GM23338 (cell line): Measurements from ENCODE around the gene TRIO. TPM values are rescaled to one million over a fixed set of nuclear protein-coding genes. Genes with fewer than 3 reads are reported as not detected.

Source experiments
- ATAC-seq: fragments of 200-7000 bp; cut with Tn5 transposase; 3 replicates; pipeline ENCODE4 v1.9.1; 2020
- DNase-seq: peaks from one replicate; pipeline ENCODE4 v3.0.0-alpha.2; 2015; ENCODE audit warnings: low spot score
- H2AFZ ChIP-seq: fragments of 200-600 bp; sonication (generic); 2 replicates; pipeline ENCODE4 v1.8.0; 2016; ENCODE audit warnings: antibody characterized with exemption, mild to moderate bottlenecking, moderate library complexity
- H3F3A ChIP-seq: fragments of 200-600 bp; sonication (generic); replicated peaks from 2 replicates; pipeline ENCODE4 v1.8.0; 2017; ENCODE audit warnings: antibody characterized with exemption, mixed run types, low read depth
- H3K27ac ChIP-seq: fragments of 200-600 bp; sonication (generic); 2 replicates; pipeline ENCODE4 v1.6.1; 2016; ENCODE audit warnings: low read depth
- H3K27me3 ChIP-seq: fragments of 200-600 bp; sonication (generic); 2 replicates; pipeline ENCODE4 v1.8.0; 2016; ENCODE audit warnings: mild to moderate bottlenecking, mixed run types, moderate library complexity; ENCODE audit not compliant: insufficient read depth
- H3K36me3 ChIP-seq: fragments of 200-600 bp; sonication (generic); 2 replicates; pipeline ENCODE4 v1.8.0; 2016; ENCODE audit warnings: mild to moderate bottlenecking; ENCODE audit not compliant: insufficient read depth
- H3K4me1 ChIP-seq: fragments of 200-600 bp; sonication (generic); 2 replicates; pipeline ENCODE4 v1.8.0; 2016; ENCODE audit warnings: mild to moderate bottlenecking, moderate library complexity; ENCODE audit not compliant: insufficient read depth
- H3K4me2 ChIP-seq: fragments of 200-600 bp; sonication (generic); 2 replicates; pipeline ENCODE4 v1.7.1; 2017; ENCODE audit warnings: mixed run types
- H3K4me3 ChIP-seq: fragments of 200-600 bp; sonication (generic); 2 replicates; pipeline ENCODE4 v1.6.1; 2016; ENCODE audit warnings: mixed run types
- H3K79me2 ChIP-seq: fragments of 200-600 bp; sonication (generic); replicated peaks from 2 replicates; pipeline ENCODE4 v1.8.0; 2017; ENCODE audit warnings: mild to moderate bottlenecking; ENCODE audit not compliant: insufficient read depth
- H3K9me2 ChIP-seq: fragments of 200-600 bp; sonication (generic); 2 replicates; pipeline ENCODE4 v1.8.0; 2017; ENCODE audit not compliant: insufficient read depth
- H4K20me1 ChIP-seq: fragments of 200-600 bp; sonication (generic); replicated peaks from 2 replicates; pipeline ENCODE4 v1.8.0; 2017; ENCODE audit warnings: mild to moderate bottlenecking; ENCODE audit not compliant: insufficient read depth
- H3K27ac Mint-ChIP-seq: 2 replicates; pipeline ENCODE4 v1.8.0; 2020; ENCODE audit warnings: inconsistent platforms, mild to moderate bottlenecking, moderate library complexity, mixed read lengths
- H3K27me3 Mint-ChIP-seq: 3 replicates; pipeline ENCODE4 v1.8.0; 2022; ENCODE audit warnings: low read depth, mild to moderate bottlenecking, moderate library complexity, mixed read lengths, inconsistent platforms; ENCODE audit not compliant: insufficient read depth, poor library complexity
- H3K36me3 Mint-ChIP-seq: 3 replicates; pipeline ENCODE4 v1.8.0; 2021; ENCODE audit warnings: low read depth, mild to moderate bottlenecking, inconsistent platforms, moderate library complexity, mixed read lengths
- H3K4me1 Mint-ChIP-seq: 3 replicates; pipeline ENCODE4 v1.8.0; 2020; ENCODE audit warnings: mild to moderate bottlenecking, inconsistent platforms, mixed read lengths
- H3K4me3 Mint-ChIP-seq: 3 replicates; pipeline ENCODE4 v1.8.0; 2021; ENCODE audit warnings: moderate library complexity, mild to moderate bottlenecking, inconsistent platforms, mixed read lengths
- H3K9me3 Mint-ChIP-seq: 3 replicates; pipeline ENCODE4 v1.8.0; 2020; ENCODE audit warnings: moderate library complexity, mild to moderate bottlenecking, inconsistent platforms, mixed read lengths
- EZH2 ChIP-seq: fragments of 200-600 bp; sonication (generic); IDR thresholded peaks from one replicate; pipeline ENCODE4 v1.8.0; 2017; ENCODE audit warnings: antibody characterized with exemption, mild to moderate bottlenecking, low read depth; ENCODE audit not compliant: unreplicated experiment
- EZH2phosphoT487 ChIP-seq: fragments of 200-600 bp; sonication (generic); IDR thresholded peaks from one replicate; pipeline ENCODE4 v1.8.1; 2018; ENCODE audit warnings: antibody characterized with exemption; ENCODE audit not compliant: unreplicated experiment
- NANOG ChIP-seq: IDR thresholded peaks from 2 replicates; pipeline ENCODE4 v1.6.1; 2016; ENCODE audit warnings: antibody characterized with exemption, borderline replicate concordance
- POLR2AphosphoS5 ChIP-seq: IDR thresholded peaks from 2 replicates; pipeline ENCODE4 v1.6.1; 2016; ENCODE audit warnings: antibody characterized with exemption, low read depth
- STAT1 ChIP-seq: IDR thresholded peaks from one replicate; pipeline ENCODE4 v1.6.1; 2016; ENCODE audit warnings: antibody characterized with exemption; ENCODE audit not compliant: unreplicated experiment
- ZNF114 ChIP-seq: fragments of 250-450 bp; sonication (Bioruptor Pico); IDR thresholded peaks from 2 replicates; pipeline ENCODE4 v1.5.0; 2020; ENCODE audit warnings: mild to moderate bottlenecking, moderate library complexity
- ZNF331 ChIP-seq: fragments of 250-450 bp; sonication (Bioruptor Pico); IDR thresholded peaks from 2 replicates; pipeline ENCODE4 v1.5.0; 2020; ENCODE audit warnings: low read depth, mild to moderate bottlenecking, moderate library complexity
- polyA plus RNA-seq: library from polyadenylated mRNA; unstranded; fragments of >200 nt; fragmentation: Nextera tagmentation; extraction: Ambion mirVana; gene quantifications from 2 replicates; pipeline ENCODE4 v1.2.1, GENCODE V29; 2016
- total RNA-seq: library from RNA; depleted of rRNA; stranded (reverse); fragments of >200 nt; shearing (Covaris generic); gene quantifications from 2 replicates; pipeline ENCODE4 v1.2.3, GENCODE V29; 2014
- TF ChIP-seq, protein P1 (sequence below): IDR thresholded peaks from one replicate; pipeline ENCODE4 v1.6.1; 2018; ENCODE audit warnings: antibody characterized with exemption; ENCODE audit not compliant: unreplicated experiment
- TF ChIP-seq, protein P2 (sequence below): fragments of 250-450 bp; sonication (Bioruptor Pico); IDR thresholded peaks from 2 replicates; pipeline ENCODE4 v1.5.0; 2020; ENCODE audit warnings: mild to moderate bottlenecking, moderate library complexity

TRIO gene
- total and polyA plus RNA-seq, 2 experiments from 2014 or later = 13.8 to 113 TPM

DNA sequence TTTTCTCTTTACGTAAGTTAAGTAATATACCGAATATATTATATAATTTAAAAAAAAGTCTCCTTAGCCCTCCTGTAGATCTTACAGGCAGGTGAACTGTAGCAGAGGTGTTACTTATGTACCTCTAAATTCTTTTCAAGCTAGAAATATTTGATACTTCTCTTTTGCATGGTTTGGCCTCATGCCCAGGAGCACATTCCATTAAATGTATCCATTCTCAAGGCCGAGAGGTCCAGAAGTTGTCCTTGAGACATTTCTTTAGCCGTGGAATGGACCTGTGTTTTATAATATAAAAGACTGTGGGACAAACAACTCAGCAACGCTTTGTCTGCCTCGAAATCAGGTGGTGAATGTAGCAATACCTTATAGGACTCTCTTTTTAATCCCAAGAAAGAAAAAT lies 184.5 kb downstream of the TRIO start:
- peaks cover 2% of the 10 kb centered on the region; the same call in 1 of the 2 replicates for H4K20me1 ChIP-seq
- peaks cover 14% of the 10 kb centered on the region for H3K4me1 Mint-ChIP-seq
- no peak for TF ChIP-seq ZNF331 (CRISPR knock-in tag)
- TF ChIP-seq, protein P1, sequence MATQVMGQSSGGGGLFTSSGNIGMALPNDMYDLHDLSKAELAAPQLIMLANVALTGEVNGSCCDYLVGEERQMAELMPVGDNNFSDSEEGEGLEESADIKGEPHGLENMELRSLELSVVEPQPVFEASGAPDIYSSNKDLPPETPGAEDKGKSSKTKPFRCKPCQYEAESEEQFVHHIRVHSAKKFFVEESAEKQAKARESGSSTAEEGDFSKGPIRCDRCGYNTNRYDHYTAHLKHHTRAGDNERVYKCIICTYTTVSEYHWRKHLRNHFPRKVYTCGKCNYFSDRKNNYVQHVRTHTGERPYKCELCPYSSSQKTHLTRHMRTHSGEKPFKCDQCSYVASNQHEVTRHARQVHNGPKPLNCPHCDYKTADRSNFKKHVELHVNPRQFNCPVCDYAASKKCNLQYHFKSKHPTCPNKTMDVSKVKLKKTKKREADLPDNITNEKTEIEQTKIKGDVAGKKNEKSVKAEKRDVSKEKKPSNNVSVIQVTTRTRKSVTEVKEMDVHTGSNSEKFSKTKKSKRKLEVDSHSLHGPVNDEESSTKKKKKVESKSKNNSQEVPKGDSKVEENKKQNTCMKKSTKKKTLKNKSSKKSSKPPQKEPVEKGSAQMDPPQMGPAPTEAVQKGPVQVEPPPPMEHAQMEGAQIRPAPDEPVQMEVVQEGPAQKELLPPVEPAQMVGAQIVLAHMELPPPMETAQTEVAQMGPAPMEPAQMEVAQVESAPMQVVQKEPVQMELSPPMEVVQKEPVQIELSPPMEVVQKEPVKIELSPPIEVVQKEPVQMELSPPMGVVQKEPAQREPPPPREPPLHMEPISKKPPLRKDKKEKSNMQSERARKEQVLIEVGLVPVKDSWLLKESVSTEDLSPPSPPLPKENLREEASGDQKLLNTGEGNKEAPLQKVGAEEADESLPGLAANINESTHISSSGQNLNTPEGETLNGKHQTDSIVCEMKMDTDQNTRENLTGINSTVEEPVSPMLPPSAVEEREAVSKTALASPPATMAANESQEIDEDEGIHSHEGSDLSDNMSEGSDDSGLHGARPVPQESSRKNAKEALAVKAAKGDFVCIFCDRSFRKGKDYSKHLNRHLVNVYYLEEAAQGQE = no peak
- H3F3A ChIP-seq = no peaks in the 10 kb centered on the region
- no peaks in the 10 kb centered on the region for H3K9me3 Mint-ChIP-seq
- no peak for DNase-seq
- no peaks in the 10 kb centered on the region for H3K9me2 ChIP-seq
- peaks cover 4% of the 10 kb centered on the region for H3K36me3 Mint-ChIP-seq
- no peak overlapping the region for H3K27ac ChIP-seq
- no peak overlapping the region for H3K4me3 Mint-ChIP-seq
- H2AFZ ChIP-seq = no peak overlapping the region
- H3K4me1 ChIP-seq = peaks cover 10% of the 10 kb centered on the region
- H3K27me3 ChIP-seq = no peaks in the 10 kb centered on the region
- peaks cover 2% of the 10 kb centered on the region for H3K27me3 Mint-ChIP-seq
- H3K4me3 ChIP-seq = no peak overlapping the region
- no peak overlapping the region for H3K27ac Mint-ChIP-seq
- no peak for ATAC-seq
- no peaks in the 10 kb centered on the region for H3K36me3 ChIP-seq
- peaks cover 6% of the 10 kb centered on the region for H3K79me2 ChIP-seq
- H3K4me2 ChIP-seq = no peak overlapping the region

- no peaks in the 10 kb centered on the region for H3K9me2 ChIP-seq
- H3K27me3 Mint-ChIP-seq = peaks cover 2% of the 10 kb centered on the region
- peaks cover 9% of the 10 kb centered on the region for H3K4me1 Mint-ChIP-seq
- no peak overlapping the region for H2AFZ ChIP-seq
- ATAC-seq (no peak), DNase-seq (no peak)
- H3K27me3 ChIP-seq = no peaks in the 10 kb centered on the region
- no peaks in the 10 kb centered on the region for H3K9me3 Mint-ChIP-seq
- no peak overlapping the region for H3K4me3 Mint-ChIP-seq
- peaks cover 4% of the 10 kb centered on the region for H3K79me2 ChIP-seq
- H4K20me1 ChIP-seq = peaks cover 5% of the 10 kb centered on the region; the same call in 1 of the 2 replicates
- no peaks in the 10 kb centered on the region for H3F3A ChIP-seq
- H3K27ac ChIP-seq = no peak overlapping the region
- peaks cover 15% of the 10 kb centered on the region for H3K4me1 ChIP-seq
- H3K36me3 ChIP-seq = no peaks in the 10 kb centered on the region
- H3K36me3 Mint-ChIP-seq = peaks cover 7% of the 10 kb centered on the region
- no peak overlapping the region for H3K27ac Mint-ChIP-seq
- H3K4me2 ChIP-seq = no peak overlapping the region
- no peak overlapping the region for H3K4me3 ChIP-seq
- TF ChIP-seq NANOG (no peak), ZNF114 (CRISPR knock-in tag) (no peak), EZH2 (no peak), EZH2phosphoT487 (no peak), STAT1 (no peak), POLR2AphosphoS5 (no peak)
- TF ChIP-seq, protein P1 = no peak
- TF ChIP-seq, protein P2, sequence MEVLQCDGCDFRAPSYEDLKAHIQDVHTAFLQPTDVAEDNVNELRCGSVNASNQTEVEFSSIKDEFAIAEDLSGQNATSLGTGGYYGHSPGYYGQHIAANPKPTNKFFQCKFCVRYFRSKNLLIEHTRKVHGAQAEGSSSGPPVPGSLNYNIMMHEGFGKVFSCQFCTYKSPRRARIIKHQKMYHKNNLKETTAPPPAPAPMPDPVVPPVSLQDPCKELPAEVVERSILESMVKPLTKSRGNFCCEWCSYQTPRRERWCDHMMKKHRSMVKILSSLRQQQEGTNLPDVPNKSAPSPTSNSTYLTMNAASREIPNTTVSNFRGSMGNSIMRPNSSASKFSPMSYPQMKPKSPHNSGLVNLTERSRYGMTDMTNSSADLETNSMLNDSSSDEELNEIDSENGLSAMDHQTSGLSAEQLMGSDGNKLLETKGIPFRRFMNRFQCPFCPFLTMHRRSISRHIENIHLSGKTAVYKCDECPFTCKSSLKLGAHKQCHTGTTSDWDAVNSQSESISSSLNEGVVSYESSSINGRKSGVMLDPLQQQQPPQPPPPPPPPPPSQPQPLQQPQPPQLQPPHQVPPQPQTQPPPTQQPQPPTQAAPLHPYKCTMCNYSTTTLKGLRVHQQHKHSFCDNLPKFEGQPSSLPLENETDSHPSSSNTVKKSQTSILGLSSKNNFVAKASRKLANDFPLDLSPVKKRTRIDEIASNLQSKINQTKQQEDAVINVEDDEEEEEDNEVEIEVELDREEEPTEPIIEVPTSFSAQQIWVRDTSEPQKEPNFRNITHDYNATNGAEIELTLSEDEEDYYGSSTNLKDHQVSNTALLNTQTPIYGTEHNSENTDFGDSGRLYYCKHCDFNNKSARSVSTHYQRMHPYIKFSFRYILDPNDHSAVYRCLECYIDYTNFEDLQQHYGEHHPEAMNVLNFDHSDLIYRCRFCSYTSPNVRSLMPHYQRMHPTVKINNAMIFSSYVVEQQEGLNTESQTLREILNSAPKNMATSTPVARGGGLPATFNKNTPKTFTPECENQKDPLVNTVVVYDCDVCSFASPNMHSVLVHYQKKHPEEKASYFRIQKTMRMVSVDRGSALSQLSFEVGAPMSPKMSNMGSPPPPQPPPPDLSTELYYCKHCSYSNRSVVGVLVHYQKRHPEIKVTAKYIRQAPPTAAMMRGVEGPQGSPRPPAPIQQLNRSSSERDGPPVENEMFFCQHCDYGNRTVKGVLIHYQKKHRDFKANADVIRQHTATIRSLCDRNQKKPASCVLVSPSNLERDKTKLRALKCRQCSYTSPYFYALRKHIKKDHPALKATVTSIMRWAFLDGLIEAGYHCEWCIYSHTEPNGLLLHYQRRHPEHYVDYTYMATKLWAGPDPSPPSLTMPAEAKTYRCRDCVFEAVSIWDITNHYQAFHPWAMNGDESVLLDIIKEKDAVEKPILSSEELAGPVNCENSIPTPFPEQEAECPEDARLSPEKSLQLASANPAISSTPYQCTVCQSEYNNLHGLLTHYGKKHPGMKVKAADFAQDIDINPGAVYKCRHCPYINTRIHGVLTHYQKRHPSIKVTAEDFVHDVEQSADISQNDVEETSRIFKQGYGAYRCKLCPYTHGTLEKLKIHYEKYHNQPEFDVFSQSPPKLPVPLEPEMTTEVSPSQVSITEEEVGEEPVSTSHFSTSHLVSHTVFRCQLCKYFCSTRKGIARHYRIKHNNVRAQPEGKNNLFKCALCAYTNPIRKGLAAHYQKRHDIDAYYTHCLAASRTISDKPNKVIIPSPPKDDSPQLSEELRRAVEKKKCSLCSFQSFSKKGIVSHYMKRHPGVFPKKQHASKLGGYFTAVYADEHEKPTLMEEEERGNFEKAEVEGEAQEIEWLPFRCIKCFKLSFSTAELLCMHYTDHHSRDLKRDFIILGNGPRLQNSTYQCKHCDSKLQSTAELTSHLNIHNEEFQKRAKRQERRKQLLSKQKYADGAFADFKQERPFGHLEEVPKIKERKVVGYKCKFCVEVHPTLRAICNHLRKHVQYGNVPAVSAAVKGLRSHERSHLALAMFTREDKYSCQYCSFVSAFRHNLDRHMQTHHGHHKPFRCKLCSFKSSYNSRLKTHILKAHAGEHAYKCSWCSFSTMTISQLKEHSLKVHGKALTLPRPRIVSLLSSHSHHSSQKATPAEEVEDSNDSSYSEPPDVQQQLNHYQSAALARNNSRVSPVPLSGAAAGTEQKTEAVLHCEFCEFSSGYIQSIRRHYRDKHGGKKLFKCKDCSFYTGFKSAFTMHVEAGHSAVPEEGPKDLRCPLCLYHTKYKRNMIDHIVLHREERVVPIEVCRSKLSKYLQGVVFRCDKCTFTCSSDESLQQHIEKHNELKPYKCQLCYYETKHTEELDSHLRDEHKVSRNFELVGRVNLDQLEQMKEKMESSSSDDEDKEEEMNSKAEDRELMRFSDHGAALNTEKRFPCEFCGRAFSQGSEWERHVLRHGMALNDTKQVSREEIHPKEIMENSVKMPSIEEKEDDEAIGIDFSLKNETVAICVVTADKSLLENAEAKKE (CRISPR knock-in tag) = no peak
Measured at GRCh38 chr5:14328144-14328543, 185.0 kb downstream of the TRIO start.
